Cerebellar cortex (tissue), 1 donor: Measurements from ENCODE around the gene RAB8A.
"Not testable (repeated sequence)": the region's sequence is repeated elsewhere in the genome, so short reads cannot be mapped to it uniquely, and the experiment has no call there.

ENCODE experiments used
- DNase-seq: peaks from one replicate; pipeline ENCODE4 v3.0.0-alpha.2; 2015; ENCODE audit warnings: low spot score

The RAB8A gene

DNA sequence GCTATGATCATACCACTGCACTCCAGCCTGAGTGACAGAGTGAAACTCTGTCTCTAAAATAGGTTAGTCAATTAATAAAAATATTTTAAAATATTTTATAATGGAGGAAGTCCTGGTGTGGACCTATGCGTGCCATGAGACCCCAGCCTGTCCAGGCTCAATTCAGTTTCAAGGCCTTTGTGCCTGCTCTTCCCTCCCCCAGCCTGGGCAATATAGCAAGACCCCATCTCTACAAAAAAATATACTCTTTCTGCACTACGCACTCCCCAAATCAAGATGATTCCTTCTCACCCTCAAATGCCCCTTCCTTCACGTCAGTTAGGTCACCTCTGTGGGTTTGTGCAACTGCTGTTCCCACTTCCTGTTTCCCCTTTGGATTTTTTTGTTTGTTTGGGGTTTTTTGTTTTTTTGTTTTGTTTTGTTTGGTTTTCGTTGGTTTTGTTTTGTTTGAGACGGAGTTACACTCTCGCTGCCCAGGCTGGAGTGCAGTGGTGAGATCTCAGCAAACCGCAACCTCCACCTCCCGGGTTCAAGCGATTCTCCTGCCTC, 30.4 kb downstream of the RAB8A start:
- DNase-seq: no peak

DNA sequence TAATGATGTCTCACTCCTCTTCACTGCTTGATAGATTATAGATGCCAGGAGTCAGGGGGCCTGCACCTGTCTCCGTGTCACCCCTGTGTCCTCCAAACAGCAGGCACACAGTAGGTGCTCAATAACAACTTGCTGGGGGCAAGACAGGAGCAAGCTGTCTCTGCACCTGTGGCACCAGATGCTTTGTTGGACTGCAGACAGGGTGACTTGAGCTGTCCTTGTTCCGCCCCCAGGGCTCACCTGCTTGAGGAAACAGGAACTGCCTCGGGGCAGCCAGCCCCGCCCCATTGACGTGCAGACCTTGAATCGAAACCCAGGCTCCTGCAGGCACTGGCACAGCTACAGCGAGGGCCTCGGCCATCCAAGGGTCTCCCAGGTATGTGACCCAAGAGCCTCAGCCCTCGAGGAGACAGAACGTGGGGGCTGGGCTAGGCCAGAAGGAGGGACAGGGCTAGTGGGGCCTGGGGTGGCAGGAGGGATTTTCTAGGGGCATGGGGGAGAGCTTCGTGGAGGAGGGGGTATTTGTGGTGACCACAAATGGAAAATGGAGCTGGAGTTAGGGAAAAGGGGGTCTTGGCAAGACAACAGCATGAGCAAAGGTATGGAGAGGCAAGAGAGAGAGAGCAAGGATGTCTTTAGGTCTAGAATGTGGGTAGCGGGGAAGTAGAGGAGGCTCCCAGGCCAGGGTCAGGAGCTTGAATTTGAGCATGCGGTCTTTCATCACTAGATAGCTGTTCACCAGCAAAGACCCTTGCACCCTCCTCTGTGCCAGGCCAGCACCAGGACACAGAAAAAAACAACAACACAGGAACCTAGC, 31.9 kb downstream of the RAB8A start, which contains the start of gene HSH2D:
Gene HSH2D, plus strand, starts transcription at position 287 of the 817 bp plus-strand sequence. CDS start 5,066 bp downstream, outside the sequence.
- no peak for DNase-seq

- no peak for DNase-seq
Observed at GRCh38 chr19:16144216-16144581, 32.5 kb downstream of the RAB8A start.

GRCh38 chr19:16146112-16146511, 34.4 kb downstream of the RAB8A start:
- DNase-seq: no peak

DNA sequence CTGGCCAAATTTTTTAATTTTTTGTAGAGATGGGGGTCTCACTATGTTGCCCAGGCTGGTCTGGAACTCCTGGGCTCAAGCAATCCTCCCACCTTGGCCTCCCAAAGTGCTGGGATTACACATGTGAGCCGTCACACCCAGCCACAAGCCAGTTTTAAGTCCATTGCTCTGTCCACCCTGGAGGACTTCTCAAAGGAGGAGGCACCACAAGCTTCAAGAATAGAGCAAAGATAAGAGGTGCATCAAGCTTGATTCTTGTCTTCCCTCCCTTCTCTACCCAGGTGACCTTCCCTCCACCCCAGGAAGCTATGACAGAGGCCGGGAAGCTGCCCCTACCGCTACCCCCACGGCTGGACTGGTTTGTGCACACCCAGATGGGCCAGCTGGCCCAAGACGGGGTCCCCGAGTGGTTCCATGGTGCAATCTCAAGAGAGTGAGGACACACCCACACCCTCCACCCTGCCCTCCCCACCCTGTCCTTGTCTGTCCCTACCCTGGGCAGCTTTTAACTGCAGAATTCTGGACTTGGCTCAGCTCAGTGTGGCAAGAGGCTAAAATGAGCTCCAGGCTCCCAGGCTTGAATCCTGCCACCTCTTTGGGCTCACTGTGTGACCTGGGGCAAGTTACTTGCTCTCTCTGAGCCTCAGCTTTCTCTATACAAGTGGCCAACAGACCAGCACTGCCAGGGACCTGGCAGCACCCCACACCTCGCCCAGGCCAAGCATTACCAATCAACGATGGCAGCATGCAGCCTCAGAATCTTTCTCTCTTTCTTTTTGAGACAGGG, 36.9 kb downstream of the RAB8A start:
- no peak for DNase-seq

GRCh38 chr19:16153582-16154336, 42.1 kb downstream of the RAB8A start:
- DNase-seq: no peak

DNA sequence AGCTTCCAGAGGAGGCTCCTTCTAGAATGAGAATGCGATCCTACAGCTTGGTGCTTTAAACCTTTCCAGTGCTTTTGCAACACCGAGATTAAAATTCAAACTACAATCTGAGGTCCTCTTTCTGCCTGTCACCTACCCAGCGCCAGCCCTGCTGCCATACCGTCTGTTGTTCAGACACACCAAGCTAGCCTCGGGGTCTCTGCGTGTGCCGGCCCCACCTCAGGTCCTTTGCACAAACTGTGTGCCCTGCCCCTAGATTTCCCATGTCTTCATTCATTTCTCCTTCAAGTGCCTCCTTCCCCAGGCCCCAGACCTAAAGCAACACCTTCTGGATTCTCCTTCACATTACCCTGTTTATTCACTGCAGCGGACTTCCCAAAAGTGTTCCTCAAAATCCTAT, 42.9 kb downstream of the RAB8A start:
- no peak for DNase-seq

GRCh38 chr19:16155128-16155527, 43.4 kb downstream of the RAB8A start:
- no peak for DNase-seq

DNA sequence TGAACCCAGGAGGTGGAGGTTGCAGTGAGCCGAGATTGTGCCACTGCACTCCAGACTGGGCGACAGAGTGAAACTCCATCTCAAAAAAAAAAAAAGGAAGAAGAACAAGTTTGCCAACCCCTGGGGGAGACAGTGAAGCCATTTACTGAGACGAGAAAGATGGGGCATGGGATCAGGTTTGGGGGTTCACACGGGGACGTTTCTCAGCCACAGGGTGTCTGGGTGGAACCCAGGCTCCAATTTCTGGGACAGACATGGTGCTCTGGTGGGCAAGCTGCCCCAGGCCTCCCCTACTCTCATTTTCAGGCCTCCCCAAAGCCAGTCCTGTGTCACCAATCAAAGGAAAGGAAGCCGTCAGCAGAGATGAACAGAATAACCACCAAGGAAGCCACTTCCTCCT, 45.2 kb downstream of the RAB8A start:
- DNase-seq: no peak

DNA sequence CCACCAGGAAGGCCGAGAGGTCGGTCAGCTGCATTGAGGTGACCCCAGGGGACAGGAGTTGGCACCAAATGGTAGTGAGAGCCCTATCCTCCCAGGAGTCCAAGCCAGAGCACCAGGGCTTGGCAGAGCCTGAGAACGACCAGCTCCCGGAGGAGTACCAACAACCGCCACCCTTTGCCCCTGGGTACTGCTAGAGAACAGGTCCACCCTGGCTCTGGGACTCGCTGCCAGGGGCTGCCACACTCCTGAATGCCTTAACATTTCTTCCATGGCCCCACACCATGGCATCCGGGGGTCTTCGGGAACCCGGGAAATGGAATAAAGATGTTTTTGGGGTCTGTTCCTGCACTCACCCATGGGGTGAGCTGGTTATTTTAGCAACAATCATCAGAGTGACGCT, 45.9 kb downstream of the RAB8A start:
- no peak for DNase-seq

DNA sequence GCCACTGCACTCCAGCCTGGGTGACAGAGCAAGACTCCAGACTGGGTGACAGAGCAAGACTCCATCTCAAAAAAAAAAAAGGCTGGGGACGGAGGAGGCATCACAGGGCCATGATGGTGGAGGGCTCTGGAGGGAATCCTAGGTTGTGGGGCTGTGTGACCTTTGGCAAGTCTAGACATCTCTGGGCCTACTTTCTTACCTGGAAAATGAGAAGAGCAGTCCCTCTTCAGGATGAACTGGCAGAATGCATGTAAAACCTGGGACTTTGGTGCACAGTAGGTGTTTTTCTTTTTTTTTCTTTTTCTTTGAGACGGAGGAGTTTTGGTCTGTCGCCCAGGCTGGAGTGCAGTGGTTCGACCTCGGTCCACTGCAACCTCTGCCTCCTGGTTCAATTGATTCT, 48.0 kb downstream of the RAB8A start:
- no peak for DNase-seq

- DNase-seq: no peak
Observed at GRCh38 chr19:16160445-16160942, 48.8 kb downstream of the RAB8A start.

- DNase-seq: no peak
Observed at GRCh38 chr19:16160943-16161560, 49.4 kb downstream of the RAB8A start.

DNA sequence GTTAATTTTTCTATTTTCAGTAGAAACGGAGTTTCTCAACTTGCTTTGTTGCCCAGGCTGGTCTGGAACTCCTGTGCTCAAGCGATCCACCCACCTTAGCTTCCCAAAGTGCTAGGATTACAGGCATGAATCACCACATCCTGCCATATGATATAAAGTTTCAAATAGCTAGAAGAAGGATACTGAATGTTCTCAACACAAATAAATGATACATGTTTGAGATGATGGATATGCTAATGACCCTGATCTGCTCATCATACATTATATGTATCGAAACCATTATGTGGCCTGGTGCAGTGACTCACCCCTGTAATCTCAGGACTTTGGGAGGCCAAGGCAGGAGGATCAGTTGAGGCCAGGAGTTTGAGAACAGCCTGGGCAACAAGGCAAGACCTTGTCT, 50.2 kb downstream of the RAB8A start:
- DNase-seq: no peak

DNA sequence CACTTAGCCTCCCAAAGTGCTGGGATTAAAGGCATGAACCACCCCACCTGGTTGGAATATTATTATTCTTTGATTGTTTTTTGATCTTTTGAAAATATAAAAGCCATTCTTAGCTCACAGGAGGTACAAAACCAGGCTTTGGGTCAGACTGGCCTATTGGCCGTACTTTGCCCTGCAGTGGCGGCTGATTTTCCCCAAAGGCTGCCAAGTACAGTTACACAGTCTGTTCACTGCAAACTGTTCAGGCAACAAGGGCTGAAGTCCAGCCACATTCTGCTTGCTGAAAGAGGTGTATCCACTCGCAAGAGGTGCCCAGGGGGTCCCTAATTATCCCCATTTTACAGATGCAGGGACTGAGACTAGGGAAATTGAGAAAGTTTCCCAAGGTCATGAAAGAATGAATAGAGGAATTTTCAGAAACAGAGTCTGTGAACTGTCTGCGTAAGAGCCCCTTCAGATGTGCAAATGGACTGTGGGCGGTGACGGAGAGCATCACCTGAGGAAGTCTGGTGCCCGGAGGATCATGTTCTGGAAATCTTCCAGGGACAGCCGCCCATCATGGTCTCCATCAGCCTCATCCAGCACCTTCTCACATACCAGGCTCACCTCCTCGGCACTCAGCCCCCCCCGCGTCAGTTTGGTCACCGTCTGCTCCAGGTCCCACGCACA, 52.7 kb downstream of the RAB8A start:
- DNase-seq: no peak

DNA sequence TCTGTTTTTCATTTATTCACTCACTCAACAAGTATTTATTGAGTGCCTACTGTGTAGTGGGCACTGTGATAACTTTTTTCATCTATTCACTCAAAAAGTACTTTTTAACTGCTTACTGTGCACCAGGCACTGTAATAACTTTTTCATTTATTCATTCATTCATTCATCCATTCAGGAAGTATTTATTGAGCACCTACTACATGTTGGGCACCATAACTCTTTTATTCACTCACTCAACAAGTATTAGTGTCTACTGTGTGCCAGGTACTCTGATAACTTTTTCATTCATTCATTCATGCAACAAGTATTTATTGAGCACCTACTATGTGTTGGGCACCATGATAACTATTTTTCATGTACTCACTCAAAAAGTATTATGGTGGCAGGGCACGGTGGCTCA, 54.7 kb downstream of the RAB8A start:
- no peak for DNase-seq

DNA sequence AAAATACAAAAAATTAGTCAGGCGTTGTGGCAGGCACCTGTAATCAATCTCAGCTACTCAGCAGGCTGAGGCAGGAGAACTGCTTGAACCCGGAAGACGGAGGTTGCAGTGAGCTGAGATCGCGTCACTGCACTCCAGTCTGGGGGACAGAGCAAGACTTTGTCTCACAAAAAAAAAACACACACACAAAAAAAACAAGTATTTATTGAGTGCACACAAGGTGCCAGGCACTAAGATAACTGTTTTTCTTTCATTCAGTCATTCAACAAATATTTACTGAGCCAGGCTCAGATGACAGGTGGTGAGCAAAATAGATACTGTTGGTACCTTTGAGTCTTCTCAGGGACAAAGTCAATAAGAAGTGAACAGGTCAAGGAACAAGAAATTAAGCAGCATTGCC, 55.4 kb downstream of the RAB8A start:
- DNase-seq: no peak

DNA sequence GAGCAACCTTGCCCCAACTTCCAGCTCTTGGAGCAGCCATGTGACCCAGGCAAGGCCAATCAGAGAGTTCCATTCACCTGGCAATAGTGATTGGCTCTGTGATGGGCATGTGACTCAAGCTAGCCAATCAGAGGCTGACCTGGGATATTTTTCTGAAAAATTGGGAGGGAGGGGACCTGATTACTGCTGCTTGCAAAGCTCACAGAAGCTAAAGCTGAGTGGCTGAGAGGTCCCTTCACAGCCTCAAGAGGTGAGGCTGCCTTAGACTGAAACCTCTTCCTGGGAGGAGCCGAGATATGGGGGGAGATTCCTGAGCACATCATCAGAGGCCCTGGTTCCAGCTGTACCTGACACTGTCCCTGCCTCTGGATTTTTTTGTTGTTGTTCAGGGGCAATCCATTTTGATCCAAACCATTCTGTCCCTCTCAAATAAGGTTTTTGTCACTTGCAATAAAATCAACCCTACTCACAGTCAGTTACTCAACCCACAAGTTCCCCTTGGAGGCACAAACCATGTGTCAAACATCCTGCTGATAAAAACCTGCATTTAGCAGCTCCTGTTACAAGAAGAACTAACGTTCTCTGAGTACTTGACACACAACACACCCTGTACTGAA, 56.9 kb downstream of the RAB8A start:
- no peak for DNase-seq

DNA sequence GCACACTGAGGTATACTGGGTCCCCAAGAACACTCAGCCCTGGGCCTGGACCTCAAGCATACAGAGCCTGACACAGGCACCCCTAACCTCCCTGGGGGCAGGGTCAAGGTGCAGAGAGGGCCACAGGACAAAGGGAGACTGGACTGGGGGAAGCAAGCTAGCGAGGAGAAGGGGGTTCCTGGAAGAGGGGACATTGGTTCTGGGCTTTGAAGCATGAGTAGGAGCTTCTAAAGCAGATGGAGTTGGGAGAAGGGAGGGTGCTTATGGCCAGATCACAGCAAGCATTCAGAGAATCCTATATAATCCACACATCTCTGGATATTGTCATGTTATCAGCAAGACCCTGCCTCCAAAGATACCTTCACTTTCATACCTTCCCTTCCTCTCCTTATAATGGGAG, 58.4 kb downstream of the RAB8A start:
- DNase-seq: no peak

DNA sequence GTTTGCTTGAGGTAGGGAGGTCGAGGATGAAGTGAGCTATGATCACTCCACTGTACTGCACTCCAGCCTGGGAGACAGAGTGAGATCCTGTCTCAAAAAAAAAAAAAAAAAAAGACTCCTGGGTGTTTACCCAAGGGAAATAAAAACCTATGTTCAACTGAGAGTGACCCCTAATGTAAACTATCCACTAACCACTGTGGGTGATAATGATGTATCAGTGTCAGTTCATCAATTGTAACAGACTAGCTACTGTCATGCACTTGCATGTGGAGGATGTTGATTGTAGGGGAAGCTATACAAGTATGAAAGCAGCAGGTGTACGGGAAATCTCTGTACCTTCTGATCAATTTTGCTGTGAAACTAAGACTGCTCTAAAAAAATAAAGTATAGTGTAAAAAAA, 64.3 kb downstream of the RAB8A start:
- DNase-seq: no peak

GRCh38 chr19:16178866-16179265, 67.2 kb downstream of the RAB8A start:
- DNase-seq: not testable (repeated sequence)
